Dermis blood vessel endothelial cell (primary cell): ENCODE measurements around the gene NHSL2. TPM values are rescaled to one million over a fixed set of nuclear protein-coding genes. Genes with fewer than 3 reads are reported as not detected.
A peak's percentile ranks its signal among the peaks of the same experiment; 100 is the strongest.
"Not testable (repeated sequence)": the region's sequence is repeated elsewhere in the genome, so short reads cannot be mapped to it uniquely, and the experiment has no call there.

Source experiments
- DNase-seq: peaks from one replicate; pipeline ENCODE4 v3.0.0; 2010
- total RNA-seq: library from RNA; depleted of rRNA; stranded (reverse); fragments of >200 nt; gene quantifications from 2 replicates; pipeline ENCODE4 v1.2.3, GENCODE V29; 2014

The NHSL2 gene
- total RNA-seq, 1 donor from 2014 or later, result 28.6 TPM

DNA sequence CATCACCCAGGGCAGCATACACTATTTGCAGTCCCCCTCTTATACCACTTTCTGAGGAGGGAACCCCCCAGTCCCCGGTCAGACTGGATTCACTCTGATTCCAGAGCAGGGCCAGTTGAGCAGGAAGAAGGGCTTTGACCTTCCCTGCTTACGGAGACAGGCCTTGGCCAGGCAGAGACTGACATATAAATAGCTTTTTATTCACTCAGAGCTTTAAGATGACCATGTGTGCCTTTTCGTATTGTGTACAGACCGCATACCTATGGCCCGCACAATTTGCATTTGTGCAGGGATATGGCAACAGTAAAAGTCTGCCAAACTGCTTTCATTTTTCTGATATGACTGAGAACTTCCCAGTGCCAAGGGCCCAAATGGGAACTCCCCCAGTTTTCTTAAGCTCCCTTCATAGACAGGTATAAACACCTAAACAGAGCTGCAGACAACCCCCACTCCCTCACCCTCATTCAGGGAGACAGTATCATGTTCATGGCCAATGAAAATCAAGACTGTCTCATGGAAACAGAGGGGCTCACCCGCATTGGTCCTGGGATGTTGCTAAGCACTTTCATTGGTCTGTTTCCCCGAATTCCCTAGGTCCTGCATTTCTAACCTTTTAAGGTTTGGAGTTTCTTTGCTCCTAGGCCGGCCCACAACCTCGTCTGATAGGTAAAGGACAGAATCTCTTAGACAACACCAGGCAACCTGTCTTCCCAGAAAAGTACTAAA is 135.1 kb downstream of the NHSL2 start:
- DNase-seq, result peak; percentile 52

DNA sequence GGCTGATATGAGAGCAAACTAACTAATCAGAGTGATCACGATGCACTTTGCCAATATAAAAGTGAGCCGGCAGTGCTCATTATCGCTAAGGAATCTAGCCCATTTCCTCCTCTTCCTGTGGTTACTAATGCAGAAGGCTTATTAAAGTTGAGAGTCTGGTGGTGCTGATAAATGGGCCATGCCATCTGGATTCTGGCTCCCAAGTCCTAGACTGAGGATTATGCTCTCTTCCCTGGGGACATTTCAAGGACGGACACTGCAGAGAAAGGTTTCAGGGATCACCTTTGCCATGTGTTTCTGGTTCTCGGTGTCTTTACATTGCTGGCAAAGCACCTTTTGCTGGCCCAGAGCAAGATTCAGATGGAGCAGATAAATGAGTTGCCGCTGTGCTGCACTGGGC is 135.8 kb downstream of the NHSL2 start:
- DNase-seq, result peak; percentile 72

DNA sequence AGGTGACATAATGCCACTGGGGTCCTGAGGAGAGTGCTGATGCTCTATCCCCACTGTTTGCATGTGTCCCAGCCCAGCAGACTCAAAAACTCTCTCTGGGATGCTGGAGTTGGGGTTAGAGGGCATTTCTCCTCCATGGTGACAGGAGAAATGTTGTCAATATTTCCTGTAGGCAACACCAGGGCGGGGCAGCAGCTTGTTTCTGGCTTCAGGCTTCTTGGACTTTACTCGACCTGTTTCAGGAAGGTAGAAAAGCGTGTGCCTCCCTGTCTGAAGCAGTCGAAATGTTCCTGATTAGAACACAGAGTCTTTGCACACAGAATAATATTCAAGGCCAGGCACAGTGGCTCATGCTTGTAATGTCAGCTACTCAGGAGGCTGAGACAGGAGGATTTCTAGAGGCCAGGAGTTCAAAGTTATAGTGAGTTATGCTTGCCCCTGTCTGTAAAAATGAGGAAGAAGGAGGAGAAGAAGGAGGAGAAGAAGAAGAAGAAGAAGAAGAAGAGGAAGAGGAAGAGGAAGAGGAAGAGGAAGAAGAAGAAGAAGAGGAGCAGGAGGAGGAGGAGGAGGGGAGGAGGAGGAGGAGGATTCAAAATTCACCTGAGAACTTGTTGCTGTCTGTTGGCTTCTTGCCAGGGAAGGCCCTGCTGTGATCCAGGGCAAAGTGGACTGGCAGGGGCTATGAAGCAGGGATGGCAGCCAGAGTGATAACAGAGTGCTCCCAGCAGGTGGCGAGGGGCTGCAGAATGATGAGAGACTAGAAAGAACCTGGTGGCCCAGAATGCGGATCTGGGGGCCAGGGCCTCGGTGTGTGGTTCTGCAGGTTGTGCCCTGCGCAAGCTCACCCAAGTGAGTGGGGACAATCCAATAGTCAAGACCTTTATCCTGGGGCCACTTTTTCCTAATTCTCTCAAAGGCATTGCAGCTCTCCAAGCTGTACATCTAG is 138.1 kb downstream of the NHSL2 start:
- peak; percentile 12 for DNase-seq

DNA sequence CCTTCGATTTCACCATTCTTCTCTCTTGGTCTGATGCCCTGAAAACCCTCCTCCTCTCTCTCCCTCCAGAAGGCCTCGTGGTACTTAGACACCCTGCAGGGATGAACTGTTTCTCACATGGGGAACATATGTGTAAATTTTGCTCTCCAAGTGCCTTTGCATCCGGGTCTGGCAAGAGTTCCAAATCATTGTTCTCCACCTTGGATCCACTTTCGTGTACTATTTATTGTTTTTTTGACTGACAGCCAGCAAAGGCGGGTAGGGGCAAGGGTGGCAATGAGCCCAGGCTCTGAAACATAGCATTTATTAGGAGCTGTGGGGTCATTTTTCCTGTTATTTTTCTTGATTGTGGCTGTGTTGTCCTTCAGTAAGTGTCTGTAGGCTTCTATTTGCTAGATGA is 139.4 kb downstream of the NHSL2 start:
- peak; percentile 54 for DNase-seq

DNA sequence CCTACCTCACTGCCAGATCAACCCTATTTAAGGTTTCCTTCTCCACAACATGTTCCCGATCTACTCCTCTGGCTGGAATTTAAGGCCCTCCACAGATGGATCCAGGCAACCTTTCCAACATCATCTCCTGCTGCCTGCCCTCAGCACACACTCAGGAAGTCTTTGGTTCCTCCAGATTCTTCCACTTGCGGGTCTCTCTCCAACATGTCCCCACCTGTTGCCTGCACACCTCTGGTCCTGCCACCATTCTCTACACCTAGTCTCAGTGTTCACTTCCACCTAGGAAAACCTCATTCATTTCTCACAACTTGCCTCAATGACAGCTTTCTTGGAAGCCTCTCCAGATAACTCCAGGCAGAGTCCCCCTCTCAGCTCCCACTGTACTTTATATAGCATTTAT is 140.9 kb downstream of the NHSL2 start:
- DNase-seq, result no peak

DNA sequence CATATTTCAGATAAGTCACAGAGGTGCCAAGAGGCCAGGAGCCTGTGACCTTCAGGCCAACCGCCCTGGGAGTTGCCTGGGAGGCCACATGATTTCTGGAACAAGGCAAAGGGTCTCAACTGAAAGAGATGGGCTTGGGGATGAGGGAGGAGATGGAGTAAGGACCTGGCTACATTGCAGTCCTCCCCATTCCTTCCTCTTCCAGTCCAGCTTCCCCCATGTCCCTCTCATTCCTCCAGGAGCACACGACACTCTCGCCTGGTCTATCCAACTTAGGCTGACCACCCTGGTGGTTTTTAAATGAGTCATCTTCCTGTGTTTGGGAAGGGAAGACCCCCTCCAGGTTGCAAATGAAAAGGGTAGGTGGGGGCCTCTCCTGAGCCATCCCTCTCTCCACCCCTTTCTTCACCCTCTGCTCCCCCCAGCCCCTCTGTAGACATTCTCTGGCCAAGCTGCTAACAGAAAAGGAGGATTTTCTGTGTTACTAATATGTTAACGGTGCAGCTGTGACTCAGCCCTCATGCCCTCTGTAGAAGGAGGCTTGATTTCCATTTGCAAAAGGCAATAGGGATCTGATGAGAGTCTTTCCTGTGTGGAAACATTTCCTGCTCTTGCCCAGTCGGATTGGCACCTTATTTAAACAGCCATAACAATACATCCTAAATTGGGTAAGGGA is 141.9 kb downstream of the NHSL2 start:
- peak; percentile 74 for DNase-seq

DNA sequence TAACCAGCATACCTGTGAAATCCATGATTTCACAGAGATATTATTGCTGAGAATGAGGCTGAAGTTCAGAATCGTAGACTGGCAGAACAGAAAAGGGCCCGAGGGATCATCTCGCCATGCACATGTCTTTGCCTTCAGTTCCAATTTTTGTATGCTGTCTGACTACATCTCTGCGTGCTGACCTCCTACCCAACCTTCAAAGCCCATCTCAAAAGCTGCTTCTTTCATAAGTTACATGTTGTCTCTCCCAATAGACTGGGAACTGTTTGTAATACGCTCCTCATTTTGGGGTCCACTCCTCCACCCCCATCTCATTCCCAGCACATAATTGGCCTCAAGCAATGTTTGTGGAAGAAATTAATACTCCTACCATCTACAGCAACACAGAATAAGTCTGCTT is 142.9 kb downstream of the NHSL2 start:
- no peak for DNase-seq

DNA sequence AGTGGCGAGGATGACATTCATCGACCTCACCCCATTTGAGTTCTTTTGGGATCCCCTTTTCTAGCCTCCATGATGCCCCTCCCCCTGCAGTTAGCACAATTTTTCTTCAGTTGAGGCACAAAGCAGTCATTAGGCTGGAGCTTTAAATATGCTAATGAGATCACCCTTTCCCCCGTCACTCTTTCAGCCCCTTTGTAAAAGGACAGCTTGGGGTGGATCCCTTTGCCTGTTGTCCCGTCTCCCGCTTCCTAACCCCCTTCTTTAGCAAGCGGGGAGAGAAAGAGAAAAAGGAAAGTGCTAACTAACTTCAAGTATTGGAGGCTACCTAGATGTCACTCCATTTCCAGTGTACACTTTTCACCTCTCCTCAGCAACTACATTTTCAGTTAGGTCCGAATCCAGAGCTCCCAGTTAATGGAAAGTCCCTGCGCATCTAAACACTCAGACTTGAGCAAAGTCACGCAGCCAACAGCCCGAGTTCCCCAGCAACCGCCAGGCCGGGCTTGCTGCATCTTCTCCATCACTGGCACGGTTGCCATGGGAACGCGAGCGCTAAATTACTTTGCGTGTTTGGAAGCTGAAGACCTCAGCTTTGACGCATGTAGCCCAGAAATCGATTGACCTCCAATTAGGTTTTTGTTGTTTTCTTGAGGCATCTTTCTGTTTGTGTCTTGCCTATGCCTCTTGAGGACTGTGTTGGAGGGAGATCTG is 144.3 kb downstream of the NHSL2 start:
- DNase-seq, result no peak

DNA sequence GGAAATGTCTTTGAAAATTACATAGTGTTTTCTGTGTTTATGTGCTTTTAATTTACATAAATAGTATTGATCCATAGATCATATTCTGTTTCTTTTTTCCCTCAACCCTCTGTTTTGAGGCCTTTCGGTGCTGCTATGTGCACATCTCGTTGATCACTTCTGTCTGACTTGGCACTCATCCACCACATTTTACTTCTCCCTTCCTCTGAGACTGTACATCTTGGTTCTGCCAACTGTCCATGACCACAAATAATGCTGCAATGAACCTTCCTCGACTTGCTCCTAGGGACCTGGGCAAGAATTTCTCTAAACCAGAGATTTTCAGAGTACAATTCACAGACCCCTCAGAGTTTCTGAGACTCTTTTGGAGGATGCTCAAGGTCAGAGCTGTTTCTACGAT is 146.7 kb downstream of the NHSL2 start:
- DNase-seq, result no peak

DNA sequence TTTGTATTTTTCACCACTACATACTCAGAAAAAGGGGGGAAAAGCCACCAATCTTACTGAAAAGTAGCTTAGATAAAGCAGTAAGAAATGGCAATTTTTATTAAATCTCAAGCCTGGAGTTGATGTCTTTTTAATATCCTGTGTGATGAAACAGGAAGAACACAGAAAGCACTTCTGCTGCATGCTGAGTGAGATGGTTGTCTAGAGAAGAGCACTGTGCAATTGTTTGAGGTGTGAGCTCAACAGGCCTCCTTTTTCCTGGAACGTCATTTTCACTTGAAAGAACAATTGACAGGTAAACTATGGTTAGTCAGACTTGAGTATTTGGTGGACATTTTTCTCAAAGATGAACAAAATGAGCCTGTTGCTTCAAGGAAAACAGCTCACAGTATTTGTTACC is 147.2 kb downstream of the NHSL2 start:
- no peak for DNase-seq

DNA sequence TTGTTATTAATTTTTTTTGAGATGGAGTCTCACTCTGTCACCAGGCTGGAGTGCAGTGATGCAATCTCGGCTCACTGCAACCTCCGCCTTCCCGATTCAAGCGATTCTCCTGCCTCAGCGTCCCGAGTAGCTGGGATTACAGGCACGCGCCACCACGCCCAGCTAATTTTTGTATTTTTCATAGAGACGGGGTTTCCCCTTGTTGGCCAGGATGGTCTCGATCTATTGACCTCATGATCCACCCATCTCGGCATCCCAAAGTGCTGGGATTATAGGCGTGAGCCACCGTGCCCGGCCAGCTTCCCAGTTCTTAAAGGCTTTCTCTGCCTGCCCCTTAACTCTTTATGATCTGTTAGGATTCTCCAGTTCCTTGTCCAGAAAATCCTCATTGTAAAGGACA is 147.7 kb downstream of the NHSL2 start:
- DNase-seq, result not testable (repeated sequence)

DNA sequence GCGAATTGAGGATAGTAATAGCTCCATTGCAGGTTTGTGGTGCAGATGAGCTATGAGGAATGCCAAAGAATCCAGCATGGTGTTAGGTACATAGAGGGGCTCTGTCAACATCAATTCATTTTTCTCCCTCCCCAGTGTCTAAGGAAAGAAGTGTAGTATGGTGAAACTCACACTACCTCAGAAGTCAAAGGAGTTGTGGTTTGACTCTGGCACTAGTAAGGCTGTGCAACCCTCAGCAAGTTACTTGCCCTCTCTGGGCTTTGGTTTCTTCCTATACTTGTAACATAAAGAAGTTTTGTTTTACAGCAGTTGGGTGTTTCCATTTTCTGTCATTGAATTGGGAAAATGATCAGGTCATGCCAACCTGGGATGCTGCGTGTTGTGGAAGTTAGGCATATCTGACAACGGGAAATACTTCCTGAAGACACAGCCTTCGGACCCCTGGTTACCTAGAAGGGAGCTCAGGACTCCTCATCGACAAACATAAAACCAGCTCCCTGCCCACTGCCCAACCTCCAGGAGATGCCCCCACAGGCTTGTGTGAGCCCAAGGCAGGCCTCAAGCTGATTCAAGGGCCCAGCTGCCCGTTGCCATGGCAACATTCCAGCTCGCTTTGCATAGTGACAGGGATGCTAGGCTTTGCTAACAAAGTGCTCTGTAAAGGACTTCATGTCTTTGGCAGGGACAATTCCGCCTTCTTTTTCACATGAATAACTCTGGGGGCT is 149.7 kb downstream of the NHSL2 start:
- DNase-seq, result peak; percentile 78

DNA sequence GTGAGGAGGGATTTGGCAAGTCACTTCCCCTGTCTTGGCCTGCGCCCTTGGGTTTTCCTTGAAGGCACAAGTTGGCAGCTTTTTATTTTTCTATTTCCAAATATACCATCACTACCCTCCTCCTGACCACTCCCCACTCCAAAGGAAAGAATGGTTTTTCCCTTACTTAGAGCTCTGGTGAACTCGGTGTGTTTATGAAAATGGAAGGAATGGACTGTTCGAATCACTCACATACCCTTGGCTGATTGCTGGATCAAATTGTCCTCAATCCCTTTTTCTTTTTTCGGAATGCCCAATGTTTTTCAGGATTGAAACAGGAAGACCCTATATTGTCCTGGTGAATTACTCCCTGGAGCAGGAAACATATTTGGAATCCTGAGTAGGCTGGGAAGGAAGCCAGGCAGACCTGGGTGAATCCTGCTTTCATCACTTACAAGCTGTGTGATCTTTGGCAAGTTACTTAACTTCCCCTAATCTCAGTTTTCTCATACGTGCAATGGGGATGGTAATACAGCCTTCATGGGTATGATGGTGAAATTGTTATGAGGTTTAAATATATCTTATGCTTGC is 150.4 kb downstream of the NHSL2 start:
- peak; percentile 73 for DNase-seq

DNA sequence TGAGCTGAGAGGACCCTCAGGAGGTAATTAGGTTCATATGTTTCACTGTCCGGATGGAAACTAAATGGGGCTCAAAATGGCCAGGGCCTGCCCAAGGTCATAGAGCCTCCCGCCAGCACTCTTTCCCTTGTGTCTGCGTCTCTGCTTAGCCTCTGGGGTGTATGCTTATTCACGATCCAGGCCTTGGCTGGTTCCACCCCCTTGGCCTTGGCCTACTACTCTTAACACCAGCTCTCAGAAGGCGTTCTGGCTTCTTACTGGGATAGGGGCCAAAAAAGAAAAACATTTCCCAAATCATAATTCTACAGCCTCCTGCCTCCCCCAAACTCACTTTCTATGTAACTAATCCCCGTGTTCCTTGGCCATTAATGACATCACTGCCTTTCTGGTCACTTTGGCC is 152.3 kb downstream of the NHSL2 start:
- no peak for DNase-seq

DNA sequence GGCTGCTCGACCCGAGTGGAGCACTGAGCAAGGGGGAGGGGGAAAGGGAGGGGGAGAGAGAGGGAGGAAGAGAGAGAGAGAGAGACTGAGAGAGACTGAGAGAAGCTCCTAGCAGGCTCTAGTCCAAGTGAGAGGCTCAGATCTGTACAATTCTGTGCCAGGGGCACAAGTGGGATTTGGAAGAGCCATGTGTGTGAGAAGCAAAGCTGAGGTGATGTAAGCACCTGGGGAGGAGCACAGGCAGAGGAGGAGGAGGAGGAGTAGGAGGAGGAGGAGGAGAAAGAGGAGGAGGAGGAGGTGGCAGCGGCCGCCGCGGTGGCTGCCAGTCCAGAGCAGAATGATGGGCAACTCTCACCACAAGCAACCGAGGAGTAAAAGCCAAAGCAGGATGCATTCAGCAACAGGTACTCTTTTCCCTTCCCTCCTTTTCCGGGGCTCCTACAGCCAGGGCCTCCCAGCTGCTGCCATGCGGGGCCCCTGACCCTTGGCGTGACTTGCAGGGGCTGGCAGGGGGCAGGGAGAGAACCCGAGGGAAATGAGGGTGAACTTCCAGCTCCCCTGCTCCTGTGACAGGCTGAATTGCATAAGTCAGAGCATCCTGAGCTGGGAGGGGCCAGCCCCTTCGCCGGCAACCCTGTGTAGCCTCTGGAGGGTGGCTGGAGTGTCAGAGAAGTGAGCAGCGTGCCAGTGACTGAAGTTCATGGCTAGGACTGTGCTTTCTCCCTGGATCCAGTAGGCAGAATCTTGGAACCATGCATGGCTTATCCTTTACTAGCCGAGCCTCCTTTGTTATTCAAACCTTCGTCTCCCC is 158.9 kb downstream of the NHSL2 start:
- DNase-seq, result no peak

DNA sequence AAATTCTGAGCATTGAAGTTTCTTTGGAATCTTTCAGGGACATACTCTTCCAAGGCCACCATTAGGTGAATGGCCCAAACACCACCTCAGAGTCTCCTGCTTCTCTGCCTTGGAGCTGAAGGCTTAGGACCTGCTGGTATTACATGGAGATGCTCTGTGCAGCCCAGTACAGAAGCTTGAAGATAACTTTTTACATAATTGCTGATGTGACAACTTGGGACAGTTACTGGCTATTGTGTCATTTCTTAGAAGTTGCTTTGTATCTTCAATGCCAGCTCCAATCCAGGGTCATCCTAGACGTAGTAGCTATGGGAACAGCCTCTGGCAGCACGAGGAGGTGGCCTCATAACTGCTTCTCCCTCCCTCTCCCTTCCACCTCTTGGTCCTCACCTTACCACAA is 160.6 kb downstream of the NHSL2 start:
- no peak for DNase-seq

DNA sequence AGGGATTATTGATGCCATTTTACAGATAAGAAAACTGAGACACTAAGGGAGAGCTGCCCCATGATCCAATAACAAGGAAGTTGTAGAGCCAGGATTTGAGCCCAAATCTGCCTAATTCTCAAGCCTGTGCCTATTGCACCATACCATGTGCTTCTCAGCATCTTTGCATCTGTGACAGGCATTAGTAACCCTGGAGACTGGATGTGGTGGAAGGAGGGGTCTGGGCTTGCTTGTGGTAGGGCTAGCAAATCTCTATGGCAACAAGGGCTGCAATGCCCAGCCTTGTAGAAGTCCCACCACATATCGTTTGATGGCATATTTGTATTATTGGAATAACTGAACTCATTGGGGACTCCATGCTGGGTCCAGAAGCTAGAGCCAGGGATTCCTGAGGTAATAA is 163.0 kb downstream of the NHSL2 start:
- DNase-seq, result no peak

DNA sequence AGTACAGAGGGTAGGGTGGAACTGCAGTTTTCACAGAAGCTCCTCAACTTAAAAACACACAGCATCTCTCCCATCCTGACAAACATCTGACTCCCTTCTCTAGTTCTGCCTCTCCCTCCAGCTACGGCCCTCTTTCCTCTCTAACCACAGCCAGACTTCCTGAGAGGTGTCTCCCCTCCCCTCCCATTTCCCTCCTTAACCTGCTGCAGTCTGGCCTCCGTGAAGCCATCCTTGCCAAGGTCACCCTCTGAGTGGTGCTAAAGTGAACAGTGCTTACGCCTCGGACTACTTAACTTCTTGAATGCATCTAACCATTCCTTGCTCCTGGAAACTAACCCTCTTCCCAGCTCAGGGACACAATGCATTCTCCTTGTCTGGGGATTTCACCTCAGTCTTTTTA is 167.8 kb downstream of the NHSL2 start:
- peak; percentile 71 for DNase-seq

DNA sequence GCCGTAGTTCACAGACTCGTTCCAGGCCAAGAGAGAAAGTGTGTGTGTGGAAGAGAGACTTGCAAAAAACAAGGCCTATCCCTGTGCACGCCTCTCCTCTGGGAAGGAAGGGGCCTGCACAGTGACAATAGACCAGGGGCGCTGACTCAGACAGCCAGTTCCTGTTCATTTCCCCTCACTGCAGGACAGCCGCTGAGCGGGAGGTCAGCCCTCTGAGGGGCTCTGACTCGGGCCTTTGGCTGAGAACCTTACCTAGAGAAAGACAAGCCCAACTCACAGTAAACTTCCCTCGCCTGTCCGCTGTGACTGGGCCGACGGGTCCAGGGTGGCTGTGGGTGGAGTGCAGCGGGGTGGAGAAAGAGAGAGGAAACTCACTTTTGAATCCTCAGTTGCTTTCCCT is 169.0 kb downstream of the NHSL2 start:
- peak; percentile 89 for DNase-seq

DNA sequence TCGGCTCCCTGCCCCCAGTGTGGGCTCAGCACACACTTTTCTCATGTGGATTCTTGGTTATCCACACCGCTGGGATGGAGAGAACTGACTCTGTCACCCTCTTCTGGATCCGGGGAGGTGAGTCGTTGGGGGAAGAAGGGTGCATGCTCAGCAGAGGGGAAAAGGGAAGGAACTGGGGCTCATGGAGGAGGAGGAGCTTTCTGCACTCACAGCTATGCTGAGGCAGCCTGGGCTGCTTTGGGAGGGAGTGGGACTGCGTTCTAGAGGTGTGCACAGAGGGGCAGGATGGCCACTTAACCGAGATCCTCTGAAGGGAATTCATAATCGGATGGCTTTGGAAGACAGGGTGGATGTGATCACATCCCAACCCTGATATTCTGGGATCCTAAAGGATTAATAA is 169.5 kb downstream of the NHSL2 start:
- peak; percentile 28 for DNase-seq

DNA sequence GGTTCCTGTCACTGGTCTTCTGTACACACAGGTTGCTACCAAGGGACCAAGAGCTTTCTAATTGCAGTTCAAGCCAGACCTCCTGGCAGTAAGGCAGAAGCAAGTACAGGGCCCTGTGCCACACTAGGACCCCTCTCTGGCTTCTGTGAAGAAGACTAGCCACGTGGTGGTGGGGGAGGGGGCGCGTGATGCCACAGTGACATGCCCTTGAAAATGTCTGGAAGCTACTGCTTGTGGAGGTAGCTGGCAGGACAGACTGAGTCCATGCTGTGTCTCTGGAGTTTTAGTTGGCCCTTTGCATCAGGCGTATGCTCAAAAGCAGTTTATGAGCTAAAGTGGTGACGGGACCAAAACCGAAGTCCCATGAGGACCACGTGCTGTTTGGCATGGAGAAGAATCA is 170.2 kb downstream of the NHSL2 start:
- DNase-seq, result no peak
